NAMALWA (cell line): ENCODE results near the gene PARD3B.
"Not testable (repeated sequence)": the region's sequence is repeated elsewhere in the genome, so short reads cannot be mapped to it uniquely, and the experiment has no call there.

Source experiments
- DNase-seq: peaks from one replicate; pipeline ENCODE4 v3.0.0-alpha.2; 2015; ENCODE audit warnings: low spot score

The PARD3B gene

GRCh38 chr2:205193836-205194228, 648.6 kb downstream of the PARD3B start:
- no peak for DNase-seq

GRCh38 chr2:205197468-205198139, 652.3 kb downstream of the PARD3B start:
- DNase-seq = no peak

DNA sequence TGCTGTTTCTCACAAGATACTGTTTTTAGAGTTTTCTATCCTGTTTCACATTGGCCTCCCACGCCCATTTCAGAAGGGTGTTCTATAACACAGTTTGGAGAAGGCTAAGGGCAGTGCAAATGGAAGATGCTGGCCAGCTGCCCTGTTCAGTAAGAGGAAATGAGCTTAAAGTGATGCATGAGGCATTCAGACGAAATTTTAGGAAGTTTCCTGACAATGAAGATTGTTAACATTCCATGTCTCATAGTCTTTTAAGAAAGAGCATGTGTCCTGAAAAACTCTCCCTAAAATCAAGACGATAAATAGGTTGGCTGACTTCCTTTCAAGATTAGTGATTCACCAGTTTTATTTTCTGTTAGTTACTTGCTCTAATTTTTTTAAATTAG, 652.9 kb downstream of the PARD3B start:
- no peak for DNase-seq

DNA sequence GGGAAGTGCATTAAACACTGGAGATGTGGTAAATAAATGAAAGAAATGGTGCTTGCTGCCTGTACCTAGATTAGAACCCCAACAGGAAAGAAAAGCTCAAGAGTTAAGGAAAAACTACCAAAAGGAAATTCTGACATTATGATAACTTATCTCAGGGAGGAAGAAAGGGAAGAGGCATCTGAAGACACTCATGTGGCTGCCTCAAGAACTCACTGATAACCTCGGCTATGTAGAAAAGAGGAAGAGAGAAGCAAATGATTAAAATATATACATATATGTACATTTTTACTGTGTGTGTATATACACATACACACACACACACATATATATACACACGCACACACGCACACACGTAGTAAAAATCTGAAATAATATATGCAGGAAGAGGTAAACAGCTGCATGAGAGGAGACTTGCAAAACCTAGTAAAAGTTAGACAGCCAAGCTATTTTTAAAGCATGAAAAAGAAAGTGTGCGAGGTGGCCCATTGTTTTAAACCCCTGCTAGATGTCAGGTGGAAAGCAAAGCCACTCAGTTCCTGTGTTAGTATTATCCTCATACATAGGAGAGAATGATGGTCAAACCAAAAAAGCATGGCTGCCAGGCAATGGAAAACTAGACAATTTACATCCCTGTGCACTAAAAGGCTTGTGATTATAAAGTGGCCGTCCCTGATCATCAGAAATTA, 654.0 kb downstream of the PARD3B start:
- DNase-seq = no peak

GRCh38 chr2:205210494-205210893, 665.2 kb downstream of the PARD3B start:
- DNase-seq = no peak

DNA sequence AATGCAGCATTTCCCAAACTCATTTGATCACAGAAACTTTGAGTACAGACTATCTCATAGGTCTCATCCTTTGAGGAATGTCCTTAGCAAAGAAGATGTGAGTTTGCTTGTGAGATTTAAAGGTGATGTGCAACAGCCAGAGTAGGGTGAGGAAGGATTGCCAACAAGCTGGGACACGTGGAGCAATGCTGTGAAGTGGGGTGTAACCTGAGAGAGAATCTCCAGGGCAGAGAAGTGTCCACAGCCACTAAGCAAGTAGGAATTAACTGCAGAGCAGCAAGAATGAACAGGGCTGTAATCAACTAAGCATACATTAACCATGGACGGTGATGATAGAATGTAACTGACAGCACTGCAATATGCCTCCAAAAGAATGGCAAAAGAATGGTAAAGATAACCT, 667.1 kb downstream of the PARD3B start:
- no peak for DNase-seq

DNA sequence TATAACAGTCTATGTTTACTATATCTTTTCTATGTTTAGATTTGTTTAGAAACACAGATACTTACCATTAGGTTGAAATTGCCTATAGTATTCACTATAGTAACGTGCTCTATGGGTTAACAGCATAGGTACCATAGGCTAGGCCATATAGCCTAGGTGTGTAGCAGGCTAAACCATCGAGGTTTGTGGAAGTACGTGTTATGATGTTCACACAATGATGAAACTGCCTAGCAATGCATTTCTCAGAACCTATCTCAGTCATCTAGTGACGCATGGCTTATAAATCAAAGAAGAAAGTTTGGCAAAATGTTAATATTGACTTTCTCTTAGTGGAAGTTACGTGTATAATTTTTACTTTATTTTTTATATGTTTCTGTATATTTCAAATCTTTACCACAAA, 670.8 kb downstream of the PARD3B start:
- DNase-seq = no peak

- no peak for DNase-seq
These were observed 671.3 kb downstream of the PARD3B start for GRCh38 chr2:205216580-205216979.

DNA sequence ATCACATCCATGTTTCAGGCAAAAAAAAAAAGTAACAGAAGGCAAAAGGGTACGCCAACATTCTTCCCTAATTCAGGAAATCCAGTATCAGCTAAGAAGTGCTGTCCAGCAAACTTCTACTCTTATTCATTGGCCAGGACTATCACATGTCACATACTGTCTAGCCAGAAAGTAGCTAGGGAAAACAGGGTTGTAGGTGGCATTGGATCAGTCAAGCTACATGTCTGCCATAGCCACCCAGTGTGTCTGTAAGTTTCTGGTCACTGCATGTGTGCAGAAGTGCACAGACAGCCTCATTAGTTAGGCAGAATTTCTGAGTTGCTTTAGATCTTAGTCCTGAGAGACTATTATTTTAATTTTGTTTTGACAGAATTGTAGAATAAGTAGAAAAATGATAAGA, 671.7 kb downstream of the PARD3B start:
- no peak for DNase-seq

- no peak for DNase-seq
These were observed 672.8 kb downstream of the PARD3B start for GRCh38 chr2:205218056-205218455.

DNA sequence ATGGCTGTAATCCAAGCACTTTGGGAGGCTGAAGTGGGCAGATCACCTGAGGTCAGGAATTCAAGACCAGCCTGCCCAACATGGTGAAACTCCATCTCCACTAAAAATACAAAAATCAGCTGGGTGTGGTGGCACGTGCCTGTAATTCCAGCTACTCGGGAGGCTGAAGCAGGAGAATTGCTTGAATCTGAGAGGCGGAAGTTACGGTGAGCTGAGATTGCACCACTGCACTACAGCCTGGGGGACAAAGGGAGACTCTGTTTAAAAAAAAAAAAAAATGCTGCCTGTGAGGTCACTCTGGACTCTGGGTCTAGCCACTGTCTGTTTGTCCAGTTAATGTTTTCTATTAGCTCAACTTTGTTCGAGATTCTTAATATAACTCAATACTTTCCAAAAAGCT, 673.5 kb downstream of the PARD3B start:
- not testable (repeated sequence) for DNase-seq

DNA sequence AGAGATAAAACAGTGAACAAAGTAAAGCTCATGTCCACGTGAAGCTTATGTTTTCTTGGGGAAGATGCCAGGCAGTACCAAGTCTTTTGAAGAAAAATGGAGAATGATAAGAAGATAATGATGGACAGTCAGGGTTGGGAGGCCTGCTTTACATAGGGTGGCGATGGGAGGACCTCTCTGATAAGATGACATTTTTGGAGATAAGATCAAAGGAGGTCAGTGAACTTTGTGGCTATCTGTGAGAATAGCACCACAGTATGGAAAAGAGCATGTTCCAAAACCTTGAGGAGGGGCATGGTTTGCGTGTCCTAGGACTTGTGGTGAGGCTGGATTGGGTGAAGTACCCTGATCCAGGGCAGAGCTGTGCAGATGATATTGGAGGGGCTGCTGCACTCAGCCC, 675.3 kb downstream of the PARD3B start:
- DNase-seq = no peak

DNA sequence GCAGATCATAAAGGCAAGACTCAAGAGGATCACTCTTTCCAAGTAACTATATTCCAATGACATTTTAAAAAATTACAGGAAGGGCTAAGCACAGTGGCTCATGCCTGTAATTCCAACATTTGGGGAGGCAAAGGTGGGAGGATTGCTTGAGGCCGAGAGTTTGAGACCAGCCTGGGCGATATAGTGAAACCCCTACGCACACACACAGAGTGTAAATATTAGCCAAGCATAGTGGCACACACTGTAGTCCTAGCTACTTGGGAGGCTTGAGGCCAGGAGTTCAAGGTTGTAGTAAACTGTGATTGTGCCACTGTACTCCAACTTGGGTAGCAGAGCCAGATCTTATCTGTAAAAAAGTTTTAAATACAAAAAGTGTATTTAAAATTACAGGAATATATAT, 686.8 kb downstream of the PARD3B start:
- no peak for DNase-seq

- DNase-seq = no peak
These were observed 690.2 kb downstream of the PARD3B start for GRCh38 chr2:205235434-205235833.

- no peak for DNase-seq
These were observed 692.2 kb downstream of the PARD3B start for GRCh38 chr2:205237524-205237923.

- no peak for DNase-seq
These were observed 699.7 kb downstream of the PARD3B start for GRCh38 chr2:205245001-205245400.

- no peak for DNase-seq
These were observed 700.4 kb downstream of the PARD3B start for GRCh38 chr2:205245652-205246051.

GRCh38 chr2:205259121-205259520, 713.8 kb downstream of the PARD3B start:
- no peak for DNase-seq

- no peak for DNase-seq
These were observed 716.3 kb downstream of the PARD3B start for GRCh38 chr2:205261516-205262020.

- DNase-seq = no peak
These were observed 722.0 kb downstream of the PARD3B start for GRCh38 chr2:205267323-205267722.

GRCh38 chr2:205270689-205271088, 725.4 kb downstream of the PARD3B start:
- no peak for DNase-seq

DNA sequence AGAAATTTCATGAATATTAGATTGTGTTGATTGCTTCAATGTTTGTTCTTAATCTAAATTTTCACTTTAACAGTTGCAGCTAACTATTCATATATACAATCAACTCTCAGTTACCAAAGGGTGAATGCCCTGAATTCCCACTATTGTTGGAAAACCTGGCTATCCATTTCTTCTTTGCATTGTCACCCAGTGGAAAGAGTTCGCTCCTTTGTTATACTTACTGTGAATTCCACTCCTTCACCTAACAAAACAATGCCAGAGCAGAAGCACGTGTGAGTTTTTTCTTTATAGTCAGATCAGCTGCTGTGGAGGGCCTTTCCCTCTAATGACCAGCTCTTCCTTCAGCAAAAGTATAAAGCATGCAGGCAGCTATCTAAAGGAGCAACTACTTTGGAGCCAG, 727.9 kb downstream of the PARD3B start:
- no peak for DNase-seq

- DNase-seq = no peak
These were observed 728.4 kb downstream of the PARD3B start for GRCh38 chr2:205273627-205274026.

DNA sequence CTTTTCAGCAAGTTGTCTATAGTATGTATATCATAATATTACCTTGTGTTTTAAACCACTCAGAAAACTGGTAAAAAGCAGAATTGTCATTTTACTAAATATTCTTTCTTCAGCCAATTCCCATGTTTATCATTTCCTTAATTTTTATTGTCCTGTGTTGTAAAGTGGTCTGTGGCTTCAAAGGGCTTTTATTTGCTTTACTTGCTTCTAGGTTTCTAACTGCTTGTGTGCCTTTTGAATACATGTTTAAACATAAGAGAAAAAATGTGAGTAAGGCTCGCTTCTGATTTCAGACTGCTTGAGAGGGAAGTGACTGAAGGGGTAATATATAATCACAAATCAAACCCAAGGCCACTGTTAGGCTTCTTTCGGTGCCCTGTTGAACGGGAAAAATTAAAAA, 729.5 kb downstream of the PARD3B start:
- DNase-seq = no peak
